ENCODE results near the gene KCNS1. TPM values are rescaled to one million over a fixed set of nuclear protein-coding genes. Genes with fewer than 3 reads are reported as not detected.

The KCNS1 gene
- total RNA-seq, 1 experiment from 2014 or later = 0.98 TPM

GRCh38 chr20:45058168-45058850, 42.6 kb downstream of the KCNS1 start:
- Histone ChIP-seq H3K9me3 (ENCODE audit: control insufficient read depth, low read depth, low read length) (no peaks in the 10 kb centered on the region), H2AFZ (ENCODE audit: low read length) (no peak overlapping the region), H3K4me2 (ENCODE audit: insufficient read depth, insufficient read length, low read length) (no peak overlapping the region), H2BK15ac (ENCODE audit: low read depth, low read length) (no peak overlapping the region), H3K4ac (ENCODE audit: low read depth, low read length) (no peak overlapping the region), H4K91ac (ENCODE audit: insufficient read length, low read depth, low read length) (no peak overlapping the region), H2AK5ac (ENCODE audit: insufficient read length, low read length) (no peak overlapping the region), H3K56ac (ENCODE audit: insufficient read length, low read depth, low read length) (no peak overlapping the region), H4K20me1 (ENCODE audit: control insufficient read depth, insufficient read depth, insufficient read length) (no peaks in the 10 kb centered on the region), H4K8ac (replicated peaks; ENCODE audit: insufficient read length, low read depth, low read length) (no peak overlapping the region), H3T11ph (ENCODE audit: low read length) (no peak overlapping the region), H3K79me2 (ENCODE audit: insufficient read depth, low read length) (no peaks in the 10 kb centered on the region), H4K5ac (ENCODE audit: insufficient read length, low read depth, low read length) (no peak overlapping the region), H3K79me1 (ENCODE audit: insufficient read depth, low read depth, low read length, poor library complexity, severe bottlenecking) (peaks cover 4% of the 10 kb centered on the region), H3K4me1 (ENCODE audit: insufficient read depth, low read length) (no peaks in the 10 kb centered on the region), H3K9ac (ENCODE audit: extremely low read depth, insufficient read length, low read length) (no peak overlapping the region), H3K18ac (ENCODE audit: insufficient read length, low read depth, low read length) (no peak overlapping the region), H3K23me2 (ENCODE audit: insufficient read length, low read depth, low read length, poor library complexity, severe bottlenecking) (no peaks in the 10 kb centered on the region), H3K27me3 (ENCODE audit: insufficient read depth, low read length) (no peaks in the 10 kb centered on the region), H2BK120ac (ENCODE audit: low read depth, low read length, poor library complexity, severe bottlenecking) (no peak overlapping the region), H3K14ac (ENCODE audit: insufficient read depth, low read length) (no peak overlapping the region), H3K23ac (ENCODE audit: insufficient read length, low read depth, low read length) (no peak overlapping the region), H2BK20ac (ENCODE audit: low read depth, low read length, poor library complexity, severe bottlenecking) (no peak overlapping the region), H2BK12ac (ENCODE audit: insufficient read length, low read depth, low read length) (no peak overlapping the region), H2BK5ac (ENCODE audit: insufficient read length, low read length) (no peak overlapping the region), H3K27ac (ENCODE audit: insufficient read length, low read depth, low read length) (no peak overlapping the region)
- Mint-ChIP-seq H3K9me3 (no peaks in the 10 kb centered on the region; a peak in 1 of 5 replicates), H3K27ac (no peak overlapping the region), H3K4me3 (no peak overlapping the region), H3K4me1 (peaks cover under 1 to 2% of the 10 kb centered on the region in 2 experiments; a peak in 3 of 4 replicates), H3K27me3 (ENCODE audit: low read depth) (no peaks in the 10 kb centered on the region), H3K36me3 (ENCODE audit: insufficient read depth in 1 of 3, low read depth in 3 of 3) (peaks cover 2 to 14% (median 12%) of the 10 kb centered on the region in 3 experiments; a peak in 6 of 7 replicates)
- DNase-seq = no peak
- TF ChIP-seq CTCF (conservative IDR thresholded peaks at IDR 0.05) = no peak
- WGBS (ENCODE audit: extremely low coverage, insufficient read length, low lambda C conversion rate) = no CpG with 5 or more reads among the region's 4 CpGs
